H1 (cell line): ENCODE data around the gene SLC25A38. TPM values are rescaled to one million over a fixed set of nuclear protein-coding genes. Genes with fewer than 3 reads are reported as not detected.

Experiments used
- CTCF ChIA-PET: fragments of 300-600 bp; sonication (Branson Sonifier 250); formaldehyde crosslinking; loops from one replicate; lab custom pipeline; 2021; ENCODE audit not compliant: partially characterized antibody; lab: Charles Lee
- POLR2A ChIA-PET: fragments of 300-600 bp; sonication (Branson Sonifier 250); formaldehyde crosslinking; loops from one replicate; lab custom pipeline; 2021; ENCODE audit warnings: inconsistent platforms; ENCODE audit not compliant: partially characterized antibody; lab: Charles Lee
- DNase-seq, 2 experiments: peaks; one replicate each; pipeline versions ENCODE4 v3.0.0 to v3.0.0-alpha.2; 2010 to 2022; ENCODE audit warnings: low spot score in 2 of 2, low read depth in 1 of 2, mixed read lengths in 1 of 2
- FAIRE-seq: peaks from 2 replicates; lab custom pipeline; 2011; peaks lifted over from hg19 to GRCh38; lab: Jason Lieb, UNC
- H2AFZ ChIP-seq: 2 replicates; pipeline ENCODE4 v1.8.1; 2012; ENCODE audit warnings: low read length, inconsistent platforms
- H2AK5ac ChIP-seq: 2 replicates; pipeline ENCODE4 v1.6.1; 2013; ENCODE audit warnings: low read depth, low read length
- H2BK120ac ChIP-seq: replicated peaks from 2 replicates; pipeline ENCODE3; 2013; ENCODE audit warnings: low read depth, low read length, inconsistent platforms
- H2BK12ac ChIP-seq: 2 replicates; pipeline ENCODE4 v1.6.1; 2013; ENCODE audit warnings: low read depth, low read length
- H2BK15ac ChIP-seq: 2 replicates; pipeline ENCODE4 v1.6.1; 2013; ENCODE audit warnings: low read length
- H2BK20ac ChIP-seq: 2 replicates; pipeline ENCODE4 v1.6.1; 2013; ENCODE audit warnings: low read length
- H2BK5ac ChIP-seq: 2 replicates; pipeline ENCODE4 v1.6.1; 2013; ENCODE audit warnings: low read depth, low read length
- H3K14ac ChIP-seq: 2 replicates; pipeline ENCODE4 v1.6.1; 2013; ENCODE audit warnings: inconsistent platforms; ENCODE audit not compliant: insufficient read length
- H3K18ac ChIP-seq: 2 replicates; pipeline ENCODE4 v1.6.1; 2013; ENCODE audit warnings: low read length; ENCODE audit errors: extremely low read depth
- H3K23ac ChIP-seq: 2 replicates; pipeline ENCODE4 v1.6.1; 2013; ENCODE audit warnings: inconsistent platforms; ENCODE audit not compliant: insufficient read length
- H3K23me2 ChIP-seq: 2 replicates; pipeline ENCODE4 v1.6.1; 2013; ENCODE audit warnings: low read depth, low read length
- H3K27ac ChIP-seq: 2 replicates; pipeline ENCODE4 v1.6.1; 2011; ENCODE audit warnings: low read depth, low read length, inconsistent platforms
- H3K27me3 ChIP-seq, 4 experiments: replicated peaks in 1 of 4; 1 replicate in 1 of 4; 2 replicates in 3 of 4; pipeline versions ENCODE4 v1.6.1 to v1.8.1; 2011 to 2013; ENCODE audit warnings: low read length in 3 of 4, mild to moderate bottlenecking in 3 of 4, inconsistent platforms in 2 of 4, mixed read lengths in 2 of 4, moderate library complexity in 1 of 4; ENCODE audit not compliant: control insufficient read depth in 3 of 4, insufficient read depth in 3 of 4; ENCODE audit errors: extremely low read depth in 1 of 4
- H3K36me3 ChIP-seq, 4 experiments: 2 replicates each; pipeline versions ENCODE4 v1.6.1 to v1.8.1; 2011 to 2013; ENCODE audit warnings: mild to moderate bottlenecking in 4 of 4, low read length in 3 of 4, moderate library complexity in 2 of 4, control low read depth in 1 of 4, inconsistent platforms in 1 of 4; ENCODE audit not compliant: insufficient read depth in 4 of 4, control insufficient read depth in 2 of 4
- H3K4ac ChIP-seq: replicated peaks from 2 replicates; pipeline ENCODE3; 2013; ENCODE audit warnings: low read length, low read depth, mixed read lengths, inconsistent platforms; ENCODE audit not compliant: insufficient read length
- H3K4me1 ChIP-seq, 4 experiments: replicated peaks in 1 of 4; 1 replicate in 1 of 4; 2 replicates in 3 of 4; pipeline versions ENCODE4 v1.6.1 to v1.8.1; 2011 to 2013; ENCODE audit warnings: low read length in 3 of 4, inconsistent platforms in 2 of 4, mixed read lengths in 1 of 4; ENCODE audit not compliant: insufficient read depth in 4 of 4, control insufficient read depth in 3 of 4
- H3K4me2 ChIP-seq, 2 experiments: 2 replicates each; pipeline versions ENCODE4 v1.6.1 to v1.8.1; 2011 to 2013; ENCODE audit warnings: low read depth in 2 of 2, low read length in 2 of 2, control low read depth in 1 of 2, inconsistent platforms in 1 of 2, mild to moderate bottlenecking in 1 of 2; ENCODE audit not compliant: insufficient read depth in 1 of 2
- H3K4me3 ChIP-seq, 4 experiments: fragments of 200-600, 300-600 bp in 1 of 4; sonication (generic), shearing (Covaris generic), sonication (Bioruptor Twin) in 1 of 4; 2 replicates each; pipeline versions ENCODE4 v1.5.1 to v1.8.1; 2011 to 2016; ENCODE audit warnings: low read length in 4 of 4, low read depth in 3 of 4, control low read depth in 2 of 4, inconsistent platforms in 2 of 4, mild to moderate bottlenecking in 2 of 4, mixed read lengths in 1 of 4, moderate library complexity in 1 of 4; ENCODE audit not compliant: insufficient read depth in 2 of 4; ENCODE audit errors: extremely low read depth in 1 of 4
- H3K56ac ChIP-seq: replicated peaks from 2 replicates; pipeline ENCODE3; 2013; ENCODE audit warnings: low read depth, mild to moderate bottlenecking, mixed read lengths, low read length, inconsistent platforms; ENCODE audit not compliant: insufficient read length
- H3K79me1 ChIP-seq: 2 replicates; pipeline ENCODE4 v1.6.1; 2013; ENCODE audit warnings: low read depth, low read length, control low read depth
- H3K79me2 ChIP-seq, 2 experiments: 2 replicates each; pipeline versions ENCODE4 v1.6.1 to v1.8.1; 2012 to 2013; ENCODE audit warnings: low read length in 2 of 2, mild to moderate bottlenecking in 2 of 2, inconsistent platforms in 1 of 2; ENCODE audit not compliant: insufficient read depth in 2 of 2, control insufficient read depth in 1 of 2
- H3K9ac ChIP-seq, 4 experiments: replicated peaks in 1 of 4; 1 replicate in 1 of 4; 2 replicates in 3 of 4; pipeline versions ENCODE4 v1.6.1 to v1.8.1; 2011 to 2013; ENCODE audit warnings: low read depth in 3 of 4, low read length in 3 of 4, control low read depth in 2 of 4, mild to moderate bottlenecking in 2 of 4, moderate library complexity in 2 of 4, inconsistent platforms in 1 of 4; ENCODE audit errors: extremely low read depth in 1 of 4
- H3K9me3 ChIP-seq, 2 experiments: 2 replicates each; pipeline versions ENCODE4 v1.6.1 to v1.8.1; 2012 to 2013; ENCODE audit warnings: mild to moderate bottlenecking in 2 of 2, moderate library complexity in 2 of 2, control low read depth in 1 of 2, inconsistent platforms in 1 of 2, low read depth in 1 of 2, low read length in 1 of 2, mixed read lengths in 1 of 2; ENCODE audit not compliant: insufficient read depth in 2 of 2
- H4K20me1 ChIP-seq, 2 experiments: replicated peaks in 1 of 2; 2 replicates each; pipeline versions ENCODE3 to v1.8.1; 2011 to 2013; ENCODE audit warnings: inconsistent platforms in 2 of 2, low read length in 2 of 2, mild to moderate bottlenecking in 1 of 2; ENCODE audit not compliant: insufficient read depth in 2 of 2, control insufficient read depth in 1 of 2
- H4K5ac ChIP-seq: 2 replicates; pipeline ENCODE4 v1.6.1; 2013; ENCODE audit warnings: low read length, low read depth, mixed read lengths, inconsistent platforms; ENCODE audit not compliant: insufficient read length
- H4K8ac ChIP-seq: 2 replicates; pipeline ENCODE4 v1.8.0; 2013; ENCODE audit warnings: mild to moderate bottlenecking, moderate library complexity, low read length, inconsistent platforms; ENCODE audit not compliant: insufficient read depth; ENCODE audit errors: extremely low read depth
- H4K91ac ChIP-seq: replicated peaks from 2 replicates; pipeline ENCODE3; 2013; ENCODE audit warnings: low read length, mixed read lengths, inconsistent platforms; ENCODE audit not compliant: insufficient read length
- CHD2 ChIP-seq: IDR thresholded peaks from 2 replicates; pipeline ENCODE4 v1.6.1; 2012; ENCODE audit warnings: low read length, improper control_type of control experiment
- HDAC6 ChIP-seq: IDR thresholded peaks from one replicate; pipeline ENCODE4 v1.7.1; 2012; ENCODE audit warnings: low read depth, mild to moderate bottlenecking, inconsistent platforms, low read length, moderate library complexity
- WGBS, 2 experiments: shearing (Covaris generic) in 1 of 2; methylation state at CpG; one replicate each; pipeline versions ENCODE4 v1.1.6 to v1.1.7; 2013 to 2015; ENCODE audit warnings: low lambda C conversion rate in 2 of 2, mixed read lengths in 2 of 2, inconsistent platforms in 1 of 2, low coverage in 1 of 2, missing lambda C conversion rate in 1 of 2; ENCODE audit not compliant: insufficient replicate concordance in 2 of 2, insufficient coverage in 1 of 2, insufficient read length in 1 of 2; ENCODE audit errors: extremely low coverage in 1 of 2, missing lambda C conversion rate in 1 of 2; 5-methylcytosine and 5-hydroxymethylcytosine counted together
- polyA plus RNA-seq, 7 experiments: library from polyadenylated mRNA; depleted of rRNA in 3 of 7; stranded (reverse) in 5 of 7; unstranded in 2 of 7; fragments of >200 nt in 5 of 7; fragments of 200-250 nt in 2 of 7; gene quantifications; 1 replicate in 5 of 7; 2 replicates in 1 of 7; 4 replicates in 1 of 7; pipeline versions ENCODE4 v1.2.1 to v1.2.3, GENCODE V29; 2011 to 2013; ENCODE audit warnings: missing spikeins in 2 of 7, mixed read lengths in 2 of 7
- total RNA-seq: library from RNA; stranded (reverse); fragmentation: NEBNext Ultra II Directional; extraction: Animal tissue kit (Norgen Biotek cat#: 25700); gene quantifications from 2 replicates; pipeline ENCODE4 v1.2.1, GENCODE V29; 2021

SLC25A38 gene
- total and polyA plus RNA-seq, 2 of the 8 experiments (the other 6 are each of a cell fraction or from before 2014, with no cell fraction given): 41.2 to 45.8 TPM

DNA sequence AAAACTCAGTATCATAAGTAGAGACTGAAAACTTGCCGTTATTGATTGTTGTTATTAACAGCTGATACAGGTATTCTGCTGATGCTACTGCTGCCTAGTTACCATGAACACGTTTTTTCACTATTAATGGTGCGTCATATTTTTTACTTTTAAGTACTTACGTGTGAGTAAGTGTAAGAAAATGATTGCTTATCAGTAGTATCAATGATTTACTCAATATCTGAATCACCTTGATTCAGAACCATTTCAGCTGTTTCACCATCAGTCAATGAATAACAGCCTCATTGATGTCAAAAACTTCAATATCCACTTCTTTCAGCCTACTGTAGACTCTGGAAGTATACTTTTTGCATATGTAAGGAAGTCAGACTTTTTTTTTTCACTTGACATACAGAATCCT, 49.0 kb upstream of the SLC25A38 start:
- H3K4me2 ChIP-seq: no peak overlapping the region
- no peak overlapping the region for H4K5ac ChIP-seq
- H3K56ac ChIP-seq: no peak overlapping the region
- no peaks in the 10 kb centered on the region for H3K23me2 ChIP-seq
- H2BK15ac ChIP-seq: no peak overlapping the region
- H3K4ac ChIP-seq: no peak overlapping the region
- no peak overlapping the region for H4K8ac ChIP-seq
- H4K20me1 ChIP-seq: no peaks in the 10 kb centered on the region
- FAIRE-seq (no peak), DNase-seq (no peak)
- H4K91ac ChIP-seq: no peak overlapping the region
- H2BK20ac ChIP-seq: no peak overlapping the region
- no peaks in the 10 kb centered on the region; a peak in 1 of 4 replicates for H3K79me2 ChIP-seq
- ChIA-PET CTCF (no interaction called here), POLR2A (no interaction called here)
- no peak overlapping the region for H3K18ac ChIP-seq
- no peak overlapping the region for H2BK12ac ChIP-seq
- 90% methylated on average over 4 of the region's 4 CpGs; no CpG with 5 or more reads in 1 of the 2 experiments for WGBS, 2 experiments
- H2BK120ac ChIP-seq: no peak overlapping the region
- no peaks in the 10 kb centered on the region for H3K27me3 ChIP-seq
- no peak overlapping the region for H3K23ac ChIP-seq
- no peak overlapping the region for H2AFZ ChIP-seq
- no peak overlapping the region for H3K4me3 ChIP-seq
- H3K36me3 ChIP-seq: no peaks in the 10 kb centered on the region; a peak in 1 of 8 replicates
- H3K4me1 ChIP-seq: peaks cover 0 to 5% (median 2%) of the 10 kb centered on the region in 4 experiments; a peak in 1 of 7 replicates
- peaks cover 0 to 5% of the 10 kb centered on the region in 2 experiments; a peak in 1 of 4 replicates for H3K9me3 ChIP-seq
- H3K9ac ChIP-seq: no peak overlapping the region
- H3K14ac ChIP-seq: no peak overlapping the region
- TF ChIP-seq HDAC6 (no peak), CHD2 (no peak)
- H3K79me1 ChIP-seq: no peaks in the 10 kb centered on the region
- no peak overlapping the region for H2BK5ac ChIP-seq
- no peak overlapping the region for H3K27ac ChIP-seq
- no peak overlapping the region for H2AK5ac ChIP-seq
